ENCODE results near the gene STAMBPL1.

Gene STAMBPL1

GRCh38 chr10:88895250-88895649 is 15.2 kb downstream of the STAMBPL1 start:
- no peak for DNase-seq

DNA sequence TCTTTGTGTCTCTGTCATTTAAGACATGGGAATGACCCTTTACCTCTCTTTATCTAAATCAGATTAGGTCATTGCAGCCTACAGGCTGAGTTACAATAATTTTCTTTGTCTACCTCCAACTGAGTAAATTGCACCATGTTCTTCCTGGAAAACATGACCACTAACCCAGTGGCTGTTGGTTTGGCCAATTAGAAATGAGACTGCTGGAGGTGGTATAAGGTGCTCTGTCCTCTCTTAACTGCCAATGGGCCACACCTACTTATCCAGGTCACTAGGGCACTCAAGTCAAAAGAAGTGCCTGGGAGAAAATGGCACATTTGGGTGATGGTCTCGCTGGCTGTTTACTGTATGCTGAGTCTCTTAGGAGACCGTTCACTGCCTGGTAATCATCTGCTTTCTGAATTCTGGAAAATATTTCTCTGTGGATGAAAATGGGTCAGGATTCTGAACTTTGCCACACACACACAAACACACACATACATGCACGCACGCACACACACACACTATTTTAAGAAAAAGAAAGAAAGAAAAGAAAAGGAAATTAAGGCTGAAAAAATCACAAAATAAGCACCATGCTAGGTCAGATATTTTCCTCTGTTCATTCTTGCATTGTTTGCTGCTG is 16.4 kb downstream of the STAMBPL1 start:
- DNase-seq, result no peak

- no peak for DNase-seq
Observed at GRCh38 chr10:88896994-88897853, 17.2 kb downstream of the STAMBPL1 start.

DNA sequence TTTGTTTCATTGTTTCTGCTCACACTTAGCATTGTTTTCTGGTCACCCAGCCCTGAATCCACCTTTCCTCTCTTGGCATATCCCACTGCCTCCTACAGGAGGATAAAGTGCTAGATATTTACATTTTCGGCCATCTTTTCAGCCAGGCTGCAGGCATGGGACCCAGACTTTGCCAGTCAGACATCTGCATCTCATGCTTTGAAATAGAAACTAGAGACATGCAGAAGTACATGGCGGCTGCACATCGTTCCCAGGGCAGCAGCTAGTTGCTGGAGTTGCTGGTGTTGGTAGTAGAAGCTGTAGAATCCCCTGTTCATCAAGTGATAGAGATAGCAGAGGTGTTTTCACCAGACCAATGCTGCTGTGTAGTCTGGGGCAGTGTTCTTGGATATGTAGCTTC is 18.7 kb downstream of the STAMBPL1 start:
- no peak for DNase-seq

- DNase-seq, result no peak
Observed at GRCh38 chr10:88899886-88900285, 19.8 kb downstream of the STAMBPL1 start.

DNA sequence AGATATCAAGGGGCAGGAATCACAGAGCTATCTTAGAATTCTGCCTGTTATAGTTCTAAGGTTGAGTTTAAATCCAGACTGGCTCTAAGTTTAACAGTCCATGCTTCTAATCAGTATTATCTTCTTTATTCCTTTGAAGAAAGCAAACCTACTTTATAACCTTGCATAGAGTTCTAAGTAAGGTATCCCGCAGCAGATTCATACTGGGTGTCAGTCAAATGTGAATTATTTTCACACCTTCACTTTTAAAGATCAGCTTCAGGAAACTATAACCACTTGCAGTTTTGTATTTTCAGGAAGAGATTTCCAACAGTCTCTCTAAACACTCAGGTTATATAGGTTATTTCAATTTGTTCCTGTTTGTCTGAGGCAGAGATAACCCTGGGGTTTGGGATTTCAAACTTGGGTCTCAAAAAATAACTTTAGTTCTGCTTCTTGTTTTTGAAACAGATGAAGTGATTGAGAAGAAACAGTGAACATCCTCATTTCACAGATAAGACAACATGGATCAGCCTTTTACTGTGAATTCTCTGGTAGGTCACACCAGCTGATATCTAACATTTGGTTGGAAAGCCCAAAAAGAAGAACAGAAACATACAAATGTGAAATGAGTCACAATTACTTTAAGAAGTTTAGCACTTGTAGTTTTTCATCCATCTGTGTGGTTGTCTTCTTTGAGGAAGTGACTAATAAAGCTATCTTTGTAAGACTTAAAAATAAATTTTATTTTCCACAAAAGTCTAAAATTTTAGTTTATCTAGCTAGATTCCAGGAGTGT is 21.4 kb downstream of the STAMBPL1 start:
- no peak for DNase-seq

DNA sequence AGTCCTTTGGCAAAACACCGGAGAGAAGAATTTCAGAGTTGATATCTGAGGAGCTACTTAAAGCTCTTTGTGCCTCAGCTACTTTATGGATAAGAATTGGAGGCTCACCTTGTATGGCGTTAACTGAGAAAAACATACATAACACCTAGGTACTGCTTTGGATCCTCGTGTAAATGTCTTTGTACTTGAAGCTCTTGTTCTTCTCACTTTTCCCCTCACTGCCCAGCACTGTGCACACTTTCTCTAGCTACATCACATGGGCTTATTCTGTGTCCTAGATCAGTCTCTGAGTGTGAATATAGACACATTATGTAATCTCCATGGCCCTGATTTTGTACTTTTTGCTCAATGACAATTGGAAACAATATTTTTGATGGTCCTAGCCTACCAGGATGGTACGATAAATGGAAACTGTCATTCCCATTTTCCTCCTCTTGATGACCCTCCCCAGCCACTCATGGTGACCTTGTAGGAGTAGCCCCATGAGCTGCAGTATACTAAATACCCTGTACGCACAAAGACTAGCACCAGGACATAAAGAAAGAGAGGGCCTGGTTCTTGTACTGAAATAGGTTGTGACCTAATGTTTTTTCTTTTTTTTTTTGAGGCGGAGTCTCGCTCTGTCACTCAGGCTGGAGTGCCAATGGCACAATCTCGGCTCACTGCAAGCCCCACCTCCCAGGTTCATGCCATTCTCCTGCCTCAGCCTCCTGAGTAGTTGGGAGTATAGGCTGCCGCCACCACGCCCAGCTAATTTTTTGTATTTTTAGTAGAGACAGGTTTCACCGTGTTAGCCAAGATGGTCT is 22.1 kb downstream of the STAMBPL1 start:
- no peak for DNase-seq

DNA sequence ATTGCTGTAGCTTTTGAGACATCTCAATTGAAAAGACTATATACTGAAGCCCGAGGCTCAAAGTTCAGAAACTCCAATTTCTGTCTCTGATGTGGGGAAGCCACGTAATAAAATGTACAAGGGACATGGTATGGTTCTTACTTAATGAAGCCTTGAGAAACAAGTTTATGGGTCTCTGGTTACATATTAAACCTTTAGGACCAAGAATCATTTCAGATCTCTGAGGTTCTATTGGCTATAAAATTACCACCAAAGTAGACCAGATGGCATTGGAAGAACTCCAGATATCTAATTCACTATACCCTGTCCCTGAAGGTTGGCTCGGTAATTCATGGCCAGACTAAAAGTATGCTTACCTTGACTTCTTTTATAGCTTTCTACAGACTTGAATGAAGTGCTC is 23.7 kb downstream of the STAMBPL1 start:
- no peak for DNase-seq

- no peak for DNase-seq
Observed at GRCh38 chr10:88906921-88907320, 26.9 kb downstream of the STAMBPL1 start.

GRCh38 chr10:88908194-88908593 is 28.1 kb downstream of the STAMBPL1 start:
- no peak for DNase-seq

DNA sequence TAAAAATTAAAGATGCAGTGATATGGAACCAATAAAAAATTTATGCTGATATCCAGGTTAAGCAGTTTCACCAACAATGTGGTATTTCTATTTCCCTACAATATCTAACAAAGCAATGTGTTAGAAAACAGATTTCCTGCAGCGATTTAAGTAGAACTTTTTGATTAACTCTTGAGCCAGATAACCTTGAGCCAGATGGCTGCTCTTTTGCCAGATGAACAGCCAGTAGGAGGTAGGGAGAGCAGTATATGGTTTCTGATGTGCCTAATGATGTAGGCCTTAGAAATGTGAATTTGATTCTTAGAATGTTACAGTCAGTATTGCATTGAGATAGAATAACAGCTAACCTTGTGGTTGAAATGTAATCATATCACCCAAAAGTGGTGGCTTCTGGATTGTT is 31.1 kb downstream of the STAMBPL1 start:
- DNase-seq, result no peak

DNA sequence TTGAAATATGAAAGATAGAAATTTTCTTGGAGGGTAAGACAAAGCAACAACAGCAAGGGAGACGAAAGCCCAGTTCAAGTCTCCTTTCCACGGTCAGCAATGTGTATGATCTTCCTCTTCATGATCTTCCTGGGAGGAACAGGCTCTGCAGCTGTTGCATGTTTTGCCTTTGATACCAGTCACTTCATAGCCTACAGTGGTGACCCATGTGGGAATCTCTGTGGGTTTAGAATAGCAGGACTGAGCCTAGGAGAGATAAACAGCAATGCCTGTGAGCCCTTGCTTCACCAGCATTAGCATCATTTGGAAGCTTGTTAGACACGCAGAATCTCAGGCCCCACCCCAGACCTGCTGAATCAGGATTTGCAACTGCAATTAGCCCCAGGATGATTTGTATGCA is 31.8 kb downstream of the STAMBPL1 start:
- no peak for DNase-seq

GRCh38 chr10:88913127-88913526 is 33.1 kb downstream of the STAMBPL1 start:
- DNase-seq, result peak; percentile 19 to 32

- peak in 1 of 2 experiments; percentile 4 for DNase-seq
Observed at GRCh38 chr10:88913788-88914187, 33.7 kb downstream of the STAMBPL1 start.

DNA sequence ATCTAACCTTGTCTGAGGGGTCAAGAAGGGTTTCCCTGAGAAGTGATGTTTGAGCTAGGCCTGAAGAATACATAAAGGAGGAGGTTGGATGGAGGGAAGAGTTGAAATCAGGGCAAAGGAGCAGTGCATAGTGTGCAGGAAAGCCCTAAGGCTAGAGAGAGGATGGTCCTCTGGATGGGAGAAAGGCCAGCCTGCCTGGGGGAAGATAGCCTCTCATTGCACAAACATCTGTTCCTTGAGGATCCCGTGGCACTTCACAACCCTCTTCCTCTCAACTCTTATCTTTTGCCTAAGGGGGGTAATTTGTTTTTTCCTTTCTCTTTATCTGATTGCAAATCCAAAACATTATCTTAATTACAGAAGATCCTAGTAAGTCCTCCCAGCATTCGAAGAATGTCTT is 35.7 kb downstream of the STAMBPL1 start:
- no peak for DNase-seq

DNA sequence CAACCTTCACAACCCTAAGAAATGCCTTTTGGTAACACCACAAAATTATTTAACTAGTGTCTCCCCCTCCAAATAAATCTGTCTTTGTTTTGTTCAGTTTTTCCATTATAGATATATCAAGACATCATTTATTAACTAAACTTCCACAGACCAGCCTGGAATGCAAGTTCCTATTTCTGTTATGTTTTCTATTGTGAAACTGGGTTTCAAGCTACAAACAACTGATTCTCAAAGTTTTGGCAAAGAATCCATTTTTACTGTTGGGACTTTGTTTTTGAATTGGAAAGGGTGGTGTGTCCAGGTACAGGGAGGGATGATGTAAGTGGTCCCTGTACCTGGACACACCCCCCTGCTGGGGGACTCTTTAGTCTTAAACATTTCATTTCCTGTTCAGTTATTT is 36.2 kb downstream of the STAMBPL1 start:
- no peak for DNase-seq

- DNase-seq, result no peak
Observed at GRCh38 chr10:88916986-88917385, 36.9 kb downstream of the STAMBPL1 start.

DNA sequence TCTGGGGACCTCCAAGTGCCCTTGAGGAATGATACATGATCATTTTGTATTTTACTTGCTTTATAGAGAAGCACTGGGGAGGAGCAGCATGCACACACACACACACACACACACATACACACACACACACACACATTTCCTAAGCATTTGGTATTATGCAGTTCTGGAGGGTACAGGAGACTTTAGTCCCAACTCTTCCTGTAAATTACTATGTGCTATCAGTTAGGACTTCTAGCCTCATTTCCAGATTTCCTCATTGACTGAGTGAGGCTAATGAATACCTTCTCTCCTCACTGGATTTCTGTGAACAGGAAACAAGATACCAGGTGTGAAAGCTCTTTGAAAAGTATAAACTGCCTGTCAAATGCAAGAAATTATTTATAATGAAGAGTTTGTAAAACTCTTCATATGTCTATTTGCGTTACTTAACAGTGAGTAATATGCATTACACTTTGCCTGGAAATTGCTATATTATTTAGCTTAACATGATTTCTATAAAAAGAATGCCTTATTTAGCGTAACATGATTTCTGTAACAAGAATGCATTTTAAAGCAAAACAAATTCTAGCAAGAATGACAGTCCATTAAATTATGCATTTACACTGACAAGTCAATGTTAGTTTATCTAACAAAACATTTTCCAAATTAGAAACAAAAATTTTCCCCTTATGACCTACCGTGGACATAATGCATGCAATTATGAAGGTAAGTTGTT is 38.3 kb downstream of the STAMBPL1 start:
- no peak for DNase-seq

DNA sequence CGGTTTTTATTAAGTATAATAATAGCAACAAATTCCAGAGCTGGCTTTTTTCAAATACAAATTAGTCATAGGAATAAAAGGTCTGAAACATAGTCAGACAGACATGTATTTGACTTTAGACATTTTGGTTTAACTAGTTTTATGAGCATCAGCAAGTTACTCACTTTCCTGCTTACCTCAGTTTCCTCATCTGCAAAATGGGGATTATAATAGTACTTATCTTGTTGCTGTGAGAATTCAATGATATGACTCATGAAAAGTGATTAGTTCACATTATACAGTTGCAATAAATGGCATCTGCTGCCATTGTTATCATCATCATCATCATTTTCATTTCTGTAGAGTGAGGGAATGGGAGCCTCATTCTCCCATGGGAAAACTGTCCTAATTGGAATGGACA is 39.0 kb downstream of the STAMBPL1 start:
- no peak for DNase-seq

GRCh38 chr10:88920198-88920597 is 40.2 kb downstream of the STAMBPL1 start:
- DNase-seq, result no peak

DNA sequence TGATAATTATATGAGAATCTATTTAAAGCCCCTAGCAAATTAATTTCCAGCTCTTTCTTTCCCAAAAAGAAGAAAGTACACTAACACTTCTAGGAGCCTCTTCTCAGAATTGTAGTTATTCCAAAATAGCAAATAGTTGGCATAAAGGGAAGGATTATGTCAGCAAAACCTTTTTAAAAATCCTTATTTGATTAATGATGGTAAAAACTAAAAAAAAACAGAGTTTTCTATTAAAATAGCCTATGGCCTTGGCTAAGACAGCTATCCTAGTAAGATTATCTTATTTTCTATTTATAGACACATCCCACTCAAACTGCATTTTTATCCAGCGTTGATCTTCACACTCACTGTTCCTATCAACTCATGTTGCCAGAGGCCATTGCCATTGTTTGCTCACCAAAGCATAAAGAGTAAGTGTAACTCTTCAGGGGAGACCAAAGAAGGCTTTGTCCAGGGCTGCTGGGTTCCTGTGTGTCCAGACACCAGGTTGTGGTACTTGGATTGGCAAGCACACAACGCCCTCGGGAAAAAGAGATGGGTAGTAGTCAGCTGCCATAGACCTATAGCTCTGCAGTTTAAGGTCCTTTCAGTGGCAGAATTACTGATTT is 41.0 kb downstream of the STAMBPL1 start:
- DNase-seq, result no peak

- no peak for DNase-seq
Observed at GRCh38 chr10:88922041-88922440, 42.0 kb downstream of the STAMBPL1 start.
